AG04449 (cell line): ENCODE measurements around the gene SIGLEC9.

Source experiments
- CTCF ChIA-PET: fragments of 350-600 bp; formaldehyde crosslinking; extraction: SDS; loops from one replicate; lab custom pipeline; 2021; ENCODE audit warnings: antibody characterized with exemption; lab: Yijun Ruan, JAX
- POLR2A ChIA-PET: fragments of 400-600, 350-600 bp; formaldehyde crosslinking; extraction: SDS; loops from one replicate; lab custom pipeline; 2020; ENCODE audit warnings: antibody characterized with exemption, inconsistent platforms; lab: Yijun Ruan, JAX
- DNase-seq: peaks from one replicate; pipeline ENCODE4 v3.0.0-alpha.2; 2010; ENCODE audit warnings: low read depth, low spot score
- H3K4me3 ChIP-seq: 2 replicates; pipeline ENCODE4 v1.5.1; 2011; ENCODE audit warnings: low read depth, mild to moderate bottlenecking, control low read depth, low read length
- TF ChIP-seq, protein P1 (sequence below): IDR thresholded peaks from one replicate; pipeline ENCODE4 v1.5.1; 2011; ENCODE audit warnings: mild to moderate bottlenecking, moderate library complexity, low read length, control low read depth, inconsistent platforms; ENCODE audit not compliant: insufficient read depth; ENCODE audit errors: missing control alignments

SIGLEC9 gene

DNA sequence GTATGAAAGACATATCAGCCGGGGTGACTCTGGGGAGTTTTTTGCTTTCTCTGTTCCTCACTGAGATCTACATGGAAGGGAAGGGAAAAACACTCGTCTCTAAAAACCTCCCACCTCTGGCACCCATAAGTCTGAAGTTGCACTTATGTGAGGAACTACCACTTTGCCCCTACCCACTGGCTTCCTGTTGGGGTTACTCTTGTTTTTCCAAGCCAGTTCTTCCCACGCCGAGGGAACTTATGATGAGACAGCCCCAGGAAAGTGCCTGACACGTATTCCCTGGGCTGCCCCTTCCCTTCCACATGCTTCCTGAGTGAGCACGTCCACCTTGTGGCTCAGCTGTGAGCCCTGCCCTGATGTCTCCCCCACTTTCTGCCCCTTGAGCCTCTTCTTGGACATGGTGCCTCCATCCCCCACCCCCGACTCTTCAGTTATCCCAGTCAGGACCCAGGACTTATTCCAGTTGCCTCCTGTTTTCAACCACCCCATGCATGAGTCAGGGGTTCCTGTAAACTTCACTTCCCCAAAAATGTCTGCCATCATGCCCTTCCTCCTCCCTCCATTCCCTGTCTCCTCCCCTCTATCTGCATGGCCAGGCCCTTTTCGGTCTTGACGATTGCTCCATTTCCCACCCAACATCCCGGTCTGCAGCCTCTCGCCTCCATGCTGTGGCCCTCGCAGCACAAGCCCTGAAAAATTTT lies 12.3 kb downstream of the SIGLEC9 start:
- ChIA-PET CTCF (no interaction called here), POLR2A (no interaction called here)
- no peak overlapping the region for H3K4me3 ChIP-seq
- TF ChIP-seq, protein P1, sequence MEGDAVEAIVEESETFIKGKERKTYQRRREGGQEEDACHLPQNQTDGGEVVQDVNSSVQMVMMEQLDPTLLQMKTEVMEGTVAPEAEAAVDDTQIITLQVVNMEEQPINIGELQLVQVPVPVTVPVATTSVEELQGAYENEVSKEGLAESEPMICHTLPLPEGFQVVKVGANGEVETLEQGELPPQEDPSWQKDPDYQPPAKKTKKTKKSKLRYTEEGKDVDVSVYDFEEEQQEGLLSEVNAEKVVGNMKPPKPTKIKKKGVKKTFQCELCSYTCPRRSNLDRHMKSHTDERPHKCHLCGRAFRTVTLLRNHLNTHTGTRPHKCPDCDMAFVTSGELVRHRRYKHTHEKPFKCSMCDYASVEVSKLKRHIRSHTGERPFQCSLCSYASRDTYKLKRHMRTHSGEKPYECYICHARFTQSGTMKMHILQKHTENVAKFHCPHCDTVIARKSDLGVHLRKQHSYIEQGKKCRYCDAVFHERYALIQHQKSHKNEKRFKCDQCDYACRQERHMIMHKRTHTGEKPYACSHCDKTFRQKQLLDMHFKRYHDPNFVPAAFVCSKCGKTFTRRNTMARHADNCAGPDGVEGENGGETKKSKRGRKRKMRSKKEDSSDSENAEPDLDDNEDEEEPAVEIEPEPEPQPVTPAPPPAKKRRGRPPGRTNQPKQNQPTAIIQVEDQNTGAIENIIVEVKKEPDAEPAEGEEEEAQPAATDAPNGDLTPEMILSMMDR, result no peak
- DNase-seq, result no peak

DNA sequence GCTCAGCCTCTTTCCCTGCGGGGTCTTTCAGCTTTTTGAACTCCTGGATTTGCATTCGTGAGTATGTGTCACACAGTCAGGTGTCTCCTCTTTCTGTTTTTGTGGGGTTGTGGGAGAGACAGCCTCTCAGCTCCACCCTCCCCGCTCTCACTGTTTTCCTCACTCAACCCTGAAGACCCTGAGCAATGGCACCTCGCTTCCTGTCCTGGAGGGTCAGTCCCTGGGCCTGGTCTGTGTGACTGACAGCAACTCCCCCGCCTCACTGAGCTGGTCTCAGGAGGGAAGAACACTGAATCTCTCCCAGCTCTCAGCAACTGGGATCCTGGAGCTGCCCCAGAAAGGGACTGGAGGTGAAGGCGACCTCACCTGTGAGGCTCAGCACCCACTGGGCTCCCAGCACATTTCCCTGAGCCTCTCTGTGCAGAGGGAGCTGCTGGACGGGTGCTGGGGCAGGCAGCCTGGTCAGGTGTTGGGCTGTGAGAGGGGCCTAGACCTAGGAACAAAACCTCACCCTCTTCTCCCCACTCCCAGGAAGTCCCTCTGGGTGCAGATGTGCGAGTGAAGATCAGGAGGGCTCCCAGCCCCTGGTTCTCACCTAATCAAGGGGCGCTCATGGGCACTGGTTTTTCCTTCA lies 13.2 kb downstream of the SIGLEC9 start:
- no peak for DNase-seq

DNA sequence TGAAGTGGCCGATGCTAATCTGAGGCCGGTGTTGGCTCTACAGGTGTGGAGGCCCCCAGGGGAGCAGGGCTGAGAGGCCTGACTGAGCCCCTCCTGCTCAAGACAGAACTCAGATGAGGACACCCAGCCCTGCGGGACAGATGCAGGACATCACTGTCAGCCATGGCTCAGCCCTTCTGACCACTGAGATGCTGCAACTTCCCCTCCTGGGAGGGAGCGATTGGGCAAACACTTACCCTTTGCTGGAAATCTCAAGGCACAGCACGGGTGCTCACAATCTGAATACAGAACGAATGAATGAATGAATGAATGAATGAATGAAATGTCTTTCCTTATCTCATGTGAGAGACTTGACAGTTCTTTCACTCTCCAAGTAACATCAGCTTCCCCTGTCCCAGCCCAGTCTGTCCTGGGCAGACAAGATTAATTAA lies 13.9 kb downstream of the SIGLEC9 start:
- H3K4me3 ChIP-seq, result no peak overlapping the region
- ChIA-PET POLR2A (no interaction called here), CTCF (no interaction called here)
- DNase-seq, result no peak
- TF ChIP-seq, protein P1, result no peak

More for the DNA sequence above, 13.2 kb downstream of the SIGLEC9 start:
- no peak overlapping the region for H3K4me3 ChIP-seq
- ChIA-PET CTCF (no interaction called here), POLR2A (no interaction called here)
- TF ChIP-seq, protein P1, result no peak

- no peak overlapping the region for H3K4me3 ChIP-seq
- TF ChIP-seq, protein P1, result no peak
- CTCF ChIA-PET, result no interaction called here
- DNase-seq, result no peak
- POLR2A ChIA-PET, result no interaction called here
Measured at GRCh38 chr19:51139299-51140014, 14.8 kb downstream of the SIGLEC9 start.

- ChIA-PET CTCF (no interaction called here), POLR2A (no interaction called here)
- TF ChIP-seq, protein P1, result no peak
- DNase-seq, result no peak
- no peak overlapping the region for H3K4me3 ChIP-seq
Measured at GRCh38 chr19:51140441-51140840, 15.7 kb downstream of the SIGLEC9 start.

- TF ChIP-seq, protein P1, result no peak
- H3K4me3 ChIP-seq, result no peak overlapping the region
- DNase-seq, result no peak
- CTCF ChIA-PET, result no interaction called here
- POLR2A ChIA-PET, result no interaction called here
Measured at GRCh38 chr19:51141181-51141580, 16.5 kb downstream of the SIGLEC9 start.
